Stimulated activated CD8-positive, alpha-beta memory T cell treated with anti-CD3 and anti-CD28 coated beads, Interleukin-12 subunit alpha, Interleukin-12 subunit beta, amount 100 ng/mL, for 24 hours (primary cell): ENCODE measurements around the gene KLF1.
A peak's percentile ranks its signal among the peaks of the same experiment; 100 is the strongest.
"Not testable (repeated sequence)": the region's sequence is repeated elsewhere in the genome, so short reads cannot be mapped to it uniquely, and the experiment has no call there.

Source experiments
- DNase-seq: peaks from one replicate; pipeline ENCODE4 v3.0.0-alpha.2; 2020; ENCODE audit errors: extremely low read depth

The KLF1 gene

GRCh38 chr19:12867120-12868099 is 19.6 kb downstream of the KLF1 start:
- no peak for DNase-seq

GRCh38 chr19:12866416-12867119 is 20.4 kb downstream of the KLF1 start:
- DNase-seq = no peak

- no peak for DNase-seq
These were observed 21.1 kb downstream of the KLF1 start for GRCh38 chr19:12865746-12866415.

- DNase-seq = no peak
These were observed 22.0 kb downstream of the KLF1 start for GRCh38 chr19:12864721-12865715.

- DNase-seq = no peak
These were observed 22.9 kb downstream of the KLF1 start for GRCh38 chr19:12864143-12864542.

- no peak for DNase-seq
These were observed 27.5 kb downstream of the KLF1 start for GRCh38 chr19:12859546-12859945.

GRCh38 chr19:12858041-12858928 is 28.7 kb downstream of the KLF1 start:
- no peak for DNase-seq

- DNase-seq = no peak
These were observed 30.3 kb downstream of the KLF1 start for GRCh38 chr19:12856653-12857052.

- DNase-seq = peak; percentile 58
These were observed 39.6 kb downstream of the KLF1 start for GRCh38 chr19:12847159-12848139.

GRCh38 chr19:12846613-12847012 is 40.4 kb downstream of the KLF1 start:
- not testable (repeated sequence) for DNase-seq

GRCh38 chr19:12843999-12844732 is 42.8 kb downstream of the KLF1 start:
- DNase-seq = no peak

- no peak for DNase-seq
These were observed 43.7 kb downstream of the KLF1 start for GRCh38 chr19:12843328-12843727.

- no peak for DNase-seq
These were observed 44.5 kb downstream of the KLF1 start for GRCh38 chr19:12842511-12842910.

GRCh38 chr19:12841094-12841493 is 45.9 kb downstream of the KLF1 start:
- no peak for DNase-seq

- no peak for DNase-seq
These were observed 46.6 kb downstream of the KLF1 start for GRCh38 chr19:12840091-12841079.

- no peak for DNase-seq
These were observed 47.9 kb downstream of the KLF1 start for GRCh38 chr19:12838886-12839756.
